Left ventricle myocardium inferior (tissue), 1 donor: Measurements from ENCODE around the gene CDK14. TPM values are rescaled to one million over a fixed set of nuclear protein-coding genes. Genes with fewer than 3 reads are reported as not detected.

Experiments
- DNase-seq: peaks from one replicate; pipeline ENCODE4 v3.0.0-alpha.2; 2020
- H3K27ac ChIP-seq: fragments of 200-600 bp; replicated peaks from 2 replicates; pipeline ENCODE4 v1.8.0; 2021
- H3K27me3 ChIP-seq: fragments of 200-600 bp; 2 replicates; pipeline ENCODE4 v1.8.0; 2021; ENCODE audit warnings: low read depth
- H3K36me3 ChIP-seq: fragments of 200-600 bp; 2 replicates; pipeline ENCODE4 v1.8.0; 2021
- H3K4me1 ChIP-seq: fragments of 200-600 bp; 2 replicates; pipeline ENCODE4 v1.8.0; 2021
- H3K4me3 ChIP-seq: fragments of 200-600 bp; 2 replicates; pipeline ENCODE4 v1.8.0; 2021; ENCODE audit warnings: mild to moderate bottlenecking, moderate library complexity
- H3K9me3 ChIP-seq: fragments of 200-600 bp; replicated peaks from 2 replicates; pipeline ENCODE4 v1.8.0; 2021
- intact Hi-C: fragments of 100-400 bp; cut with micrococcal nuclease; formaldehyde crosslinking; loops from one replicate; pipeline ENCODE4 v1.11.0; 2022
- total RNA-seq: library from RNA; stranded (reverse); fragmentation: NEBNext Ultra II Directional; extraction: Animal tissue kit (Norgen Biotek cat#: 25700); gene quantifications from one replicate; pipeline ENCODE4 v1.2.1, GENCODE V29; 2021
- TF ChIP-seq, protein P1 (sequence below): fragments of 200-600 bp; IDR thresholded peaks from 2 replicates; pipeline ENCODE4 v1.8.0; 2021; ENCODE audit warnings: antibody characterized with exemption, mild to moderate bottlenecking, borderline replicate concordance
- donor health status: DM: no; HTN: yes; CAD: no; lungs with severe emphysema.

The CDK14 gene
- total RNA-seq, 1 donor from 2014 or later: 18.7 TPM

DNA sequence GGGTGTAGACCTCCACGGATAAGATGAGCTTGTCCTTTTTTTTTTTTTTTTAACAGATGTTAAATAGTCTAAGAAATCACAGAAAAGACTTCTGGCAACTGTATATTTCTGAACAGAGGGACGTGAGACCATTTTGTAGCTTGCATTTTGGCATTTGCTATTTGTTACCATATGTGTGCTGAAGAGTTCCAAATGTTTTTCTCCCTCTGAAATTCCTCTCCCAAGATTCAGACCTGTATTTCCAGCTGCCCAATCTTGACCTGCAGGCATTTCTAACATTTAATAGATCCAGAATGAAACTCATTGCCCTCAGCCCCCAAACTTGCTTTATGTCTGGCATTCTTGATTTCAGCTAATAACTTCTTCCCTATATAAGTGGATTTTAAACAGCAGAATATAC lies 445.0 kb downstream of the CDK14 start:
- H3K9me3 ChIP-seq: no peaks in the 10 kb centered on the region
- no peaks in the 10 kb centered on the region for H3K27me3 ChIP-seq
- no peak overlapping the region for H3K27ac ChIP-seq
- no peaks in the 10 kb centered on the region for H3K4me1 ChIP-seq
- DNase-seq: no peak
- H3K4me3 ChIP-seq: no peak overlapping the region
- H3K36me3 ChIP-seq: no peaks in the 10 kb centered on the region
- TF ChIP-seq, protein P1, sequence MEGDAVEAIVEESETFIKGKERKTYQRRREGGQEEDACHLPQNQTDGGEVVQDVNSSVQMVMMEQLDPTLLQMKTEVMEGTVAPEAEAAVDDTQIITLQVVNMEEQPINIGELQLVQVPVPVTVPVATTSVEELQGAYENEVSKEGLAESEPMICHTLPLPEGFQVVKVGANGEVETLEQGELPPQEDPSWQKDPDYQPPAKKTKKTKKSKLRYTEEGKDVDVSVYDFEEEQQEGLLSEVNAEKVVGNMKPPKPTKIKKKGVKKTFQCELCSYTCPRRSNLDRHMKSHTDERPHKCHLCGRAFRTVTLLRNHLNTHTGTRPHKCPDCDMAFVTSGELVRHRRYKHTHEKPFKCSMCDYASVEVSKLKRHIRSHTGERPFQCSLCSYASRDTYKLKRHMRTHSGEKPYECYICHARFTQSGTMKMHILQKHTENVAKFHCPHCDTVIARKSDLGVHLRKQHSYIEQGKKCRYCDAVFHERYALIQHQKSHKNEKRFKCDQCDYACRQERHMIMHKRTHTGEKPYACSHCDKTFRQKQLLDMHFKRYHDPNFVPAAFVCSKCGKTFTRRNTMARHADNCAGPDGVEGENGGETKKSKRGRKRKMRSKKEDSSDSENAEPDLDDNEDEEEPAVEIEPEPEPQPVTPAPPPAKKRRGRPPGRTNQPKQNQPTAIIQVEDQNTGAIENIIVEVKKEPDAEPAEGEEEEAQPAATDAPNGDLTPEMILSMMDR: no peak
- intact Hi-C loops: no loop called here

DNA sequence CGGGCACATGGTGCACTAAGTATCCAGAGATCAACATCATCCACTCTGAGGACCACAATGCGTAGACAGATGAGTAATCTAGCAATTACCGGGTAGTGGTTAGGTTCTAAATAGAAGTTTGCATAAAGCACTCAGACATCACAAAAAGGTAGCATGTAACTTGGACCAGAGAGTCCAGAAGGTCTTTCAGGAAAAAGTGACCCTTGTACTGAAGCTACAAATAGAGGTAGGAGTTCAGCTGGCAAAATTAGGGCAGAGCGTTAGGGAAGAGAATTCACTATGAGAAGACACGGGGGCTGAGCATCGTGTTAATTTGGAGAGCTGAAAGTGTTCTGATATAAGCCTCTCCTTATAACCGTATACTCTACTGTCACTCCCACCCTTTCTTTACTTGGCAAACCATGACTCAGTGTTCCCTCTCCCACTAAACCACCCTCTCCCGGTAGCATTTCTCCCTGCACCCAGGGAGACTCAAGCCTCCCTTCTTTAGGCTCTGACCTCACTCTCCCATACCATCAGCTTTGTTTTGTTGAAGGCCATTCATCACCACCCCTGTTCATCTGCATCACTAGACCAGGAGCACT lies 445.9 kb downstream of the CDK14 start:
- TF ChIP-seq, protein P1: no peak
- H3K27ac ChIP-seq: no peak overlapping the region
- H3K9me3 ChIP-seq: no peaks in the 10 kb centered on the region
- no peak for DNase-seq
- no peaks in the 10 kb centered on the region for H3K27me3 ChIP-seq
- no peaks in the 10 kb centered on the region for H3K4me1 ChIP-seq
- H3K4me3 ChIP-seq: no peak overlapping the region
- intact Hi-C loops: no loop called here
- no peaks in the 10 kb centered on the region for H3K36me3 ChIP-seq

DNA sequence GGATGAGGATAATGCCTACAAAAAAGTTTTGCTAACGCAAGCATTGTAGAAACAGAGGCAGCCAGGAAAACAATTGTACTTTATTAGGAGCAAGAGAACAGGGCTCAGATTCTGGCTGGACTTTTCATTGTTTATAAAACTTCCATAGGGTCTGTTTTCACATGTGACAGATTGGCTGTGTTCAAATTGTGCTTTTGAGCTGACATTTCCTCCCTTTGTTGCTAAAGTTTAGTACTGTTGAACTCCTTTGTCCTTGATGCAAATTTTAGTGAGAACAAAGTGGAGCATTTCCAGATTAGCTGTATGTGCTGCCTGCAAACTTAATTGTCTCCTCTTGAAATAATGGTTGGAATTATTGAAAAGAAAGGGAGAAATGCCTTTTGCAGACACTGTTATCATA lies 447.1 kb downstream of the CDK14 start:
- no peak for DNase-seq
- no peaks in the 10 kb centered on the region for H3K4me1 ChIP-seq
- intact Hi-C loops: no loop called here
- no peaks in the 10 kb centered on the region for H3K9me3 ChIP-seq
- no peaks in the 10 kb centered on the region for H3K27me3 ChIP-seq
- no peaks in the 10 kb centered on the region for H3K36me3 ChIP-seq
- TF ChIP-seq, protein P1: no peak
- no peak overlapping the region for H3K4me3 ChIP-seq
- no peak overlapping the region for H3K27ac ChIP-seq

DNA sequence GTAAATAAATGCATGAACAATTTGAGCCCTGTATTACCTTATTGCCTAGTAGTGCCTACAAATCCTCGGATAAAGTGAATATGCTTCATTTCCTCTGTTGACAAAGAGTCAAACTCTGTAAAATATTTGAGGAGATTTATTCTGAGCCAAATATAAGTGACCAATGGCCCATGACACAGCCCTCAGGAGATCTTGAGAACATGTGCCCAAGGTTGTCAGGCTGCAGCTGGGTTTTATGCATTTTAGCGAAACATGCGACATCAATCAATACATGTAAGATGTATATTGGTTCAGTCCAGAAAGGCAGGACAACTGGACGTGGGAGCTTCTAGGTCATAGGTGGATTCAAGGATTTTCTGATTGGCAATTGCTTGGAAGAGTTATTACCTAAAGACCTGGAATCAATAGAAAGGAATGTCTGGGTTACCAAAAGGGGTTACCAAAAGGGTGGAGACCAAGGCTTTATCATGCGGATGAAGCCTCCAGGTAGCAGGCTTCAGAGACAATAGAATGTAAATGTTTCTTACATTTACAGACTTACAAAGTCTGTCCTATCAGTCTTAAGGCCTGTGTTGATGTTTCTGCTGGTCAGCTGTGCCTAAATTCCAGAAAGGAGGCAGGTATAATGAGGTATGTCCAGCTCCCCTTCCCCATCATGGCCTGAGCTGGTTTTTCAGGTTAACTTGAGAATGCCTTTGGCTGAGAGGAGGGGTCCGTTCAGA lies 448.0 kb downstream of the CDK14 start:
- intact Hi-C loops: no loop called here
- DNase-seq: no peak
- H3K4me3 ChIP-seq: no peak overlapping the region
- no peaks in the 10 kb centered on the region for H3K27me3 ChIP-seq
- no peaks in the 10 kb centered on the region for H3K36me3 ChIP-seq
- H3K4me1 ChIP-seq: no peaks in the 10 kb centered on the region
- H3K27ac ChIP-seq: no peak overlapping the region
- H3K9me3 ChIP-seq: no peaks in the 10 kb centered on the region
- TF ChIP-seq, protein P1: no peak

DNA sequence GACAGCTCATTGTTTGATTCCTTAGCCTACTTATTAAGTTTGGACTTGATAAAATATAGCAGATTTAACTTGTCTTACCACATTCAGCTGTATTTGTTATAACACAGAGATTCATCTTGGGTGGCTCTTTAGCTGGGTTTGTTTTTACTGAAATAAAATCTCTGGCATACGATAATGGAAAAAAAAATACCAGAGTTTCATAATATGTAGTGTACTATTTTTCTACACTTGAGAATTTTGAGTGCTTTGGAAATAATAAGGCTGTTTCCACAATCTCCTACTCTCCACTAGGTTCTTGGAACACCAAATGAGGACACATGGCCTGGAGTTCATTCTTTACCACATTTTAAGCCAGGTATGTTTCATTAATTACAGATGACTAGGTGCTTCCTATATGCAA lies 449.5 kb downstream of the CDK14 start:
- peak overlapping the region; percentile 22 for H3K27ac ChIP-seq
- intact Hi-C loops: no loop called here
- no peaks in the 10 kb centered on the region for H3K4me1 ChIP-seq
- H3K36me3 ChIP-seq: no peaks in the 10 kb centered on the region
- H3K9me3 ChIP-seq: no peaks in the 10 kb centered on the region
- no peak overlapping the region for H3K4me3 ChIP-seq
- TF ChIP-seq, protein P1: no peak
- H3K27me3 ChIP-seq: no peaks in the 10 kb centered on the region
- no peak for DNase-seq
